ENCODE data around the gene CORO7.

DNA sequence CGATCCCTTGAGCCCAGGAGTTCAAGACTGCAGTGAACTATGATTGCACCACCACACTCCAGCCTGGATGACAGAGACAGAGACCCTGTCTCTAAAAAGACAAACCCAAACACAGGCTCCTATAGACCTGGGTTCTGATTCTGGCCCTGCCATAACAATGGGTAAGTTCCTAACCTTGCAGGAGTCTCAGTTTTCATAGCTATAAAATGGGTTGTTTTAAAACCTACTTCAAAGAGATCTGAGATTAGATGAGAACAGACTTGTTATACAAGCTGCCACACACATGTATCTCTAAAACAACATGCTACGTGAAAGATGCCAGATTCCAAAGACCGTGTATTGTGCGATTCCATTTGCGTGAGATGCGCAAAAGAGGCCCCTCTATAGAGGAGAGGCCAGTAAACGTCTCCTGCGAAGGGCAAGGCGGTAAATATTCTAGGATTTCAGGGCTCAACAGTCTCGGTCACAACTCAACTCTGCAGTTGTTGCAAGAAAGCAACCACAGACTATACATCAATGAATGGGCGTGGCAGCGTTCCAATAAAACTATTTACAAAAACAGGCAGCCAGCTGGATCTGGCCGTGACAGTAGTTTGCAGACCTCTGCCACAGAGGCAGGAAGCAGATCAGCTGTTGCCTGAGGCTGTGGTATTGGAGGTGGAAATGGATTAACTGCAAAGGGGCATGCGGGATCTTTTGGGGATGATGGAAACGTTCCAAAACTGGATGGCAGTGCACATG lies 5.9 kb downstream of the CORO7 start:
- TF ChIP-seq POLR2A (IDR thresholded peaks at IDR 0.05) = no peak
- TF ChIP-seq, protein P1, sequence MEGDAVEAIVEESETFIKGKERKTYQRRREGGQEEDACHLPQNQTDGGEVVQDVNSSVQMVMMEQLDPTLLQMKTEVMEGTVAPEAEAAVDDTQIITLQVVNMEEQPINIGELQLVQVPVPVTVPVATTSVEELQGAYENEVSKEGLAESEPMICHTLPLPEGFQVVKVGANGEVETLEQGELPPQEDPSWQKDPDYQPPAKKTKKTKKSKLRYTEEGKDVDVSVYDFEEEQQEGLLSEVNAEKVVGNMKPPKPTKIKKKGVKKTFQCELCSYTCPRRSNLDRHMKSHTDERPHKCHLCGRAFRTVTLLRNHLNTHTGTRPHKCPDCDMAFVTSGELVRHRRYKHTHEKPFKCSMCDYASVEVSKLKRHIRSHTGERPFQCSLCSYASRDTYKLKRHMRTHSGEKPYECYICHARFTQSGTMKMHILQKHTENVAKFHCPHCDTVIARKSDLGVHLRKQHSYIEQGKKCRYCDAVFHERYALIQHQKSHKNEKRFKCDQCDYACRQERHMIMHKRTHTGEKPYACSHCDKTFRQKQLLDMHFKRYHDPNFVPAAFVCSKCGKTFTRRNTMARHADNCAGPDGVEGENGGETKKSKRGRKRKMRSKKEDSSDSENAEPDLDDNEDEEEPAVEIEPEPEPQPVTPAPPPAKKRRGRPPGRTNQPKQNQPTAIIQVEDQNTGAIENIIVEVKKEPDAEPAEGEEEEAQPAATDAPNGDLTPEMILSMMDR (IDR thresholded peaks at IDR 0.05) = no peak
